ENCODE results near the gene BDH1. TPM values are rescaled to one million over a fixed set of nuclear protein-coding genes. Genes with fewer than 3 reads are reported as not detected.
"Not testable (repeated sequence)": the region's sequence is repeated elsewhere in the genome, so short reads cannot be mapped to it uniquely, and the experiment has no call there.

BDH1 gene
- polyA plus RNA-seq, 1 donor from 2014 or later: 19.0 TPM

DNA sequence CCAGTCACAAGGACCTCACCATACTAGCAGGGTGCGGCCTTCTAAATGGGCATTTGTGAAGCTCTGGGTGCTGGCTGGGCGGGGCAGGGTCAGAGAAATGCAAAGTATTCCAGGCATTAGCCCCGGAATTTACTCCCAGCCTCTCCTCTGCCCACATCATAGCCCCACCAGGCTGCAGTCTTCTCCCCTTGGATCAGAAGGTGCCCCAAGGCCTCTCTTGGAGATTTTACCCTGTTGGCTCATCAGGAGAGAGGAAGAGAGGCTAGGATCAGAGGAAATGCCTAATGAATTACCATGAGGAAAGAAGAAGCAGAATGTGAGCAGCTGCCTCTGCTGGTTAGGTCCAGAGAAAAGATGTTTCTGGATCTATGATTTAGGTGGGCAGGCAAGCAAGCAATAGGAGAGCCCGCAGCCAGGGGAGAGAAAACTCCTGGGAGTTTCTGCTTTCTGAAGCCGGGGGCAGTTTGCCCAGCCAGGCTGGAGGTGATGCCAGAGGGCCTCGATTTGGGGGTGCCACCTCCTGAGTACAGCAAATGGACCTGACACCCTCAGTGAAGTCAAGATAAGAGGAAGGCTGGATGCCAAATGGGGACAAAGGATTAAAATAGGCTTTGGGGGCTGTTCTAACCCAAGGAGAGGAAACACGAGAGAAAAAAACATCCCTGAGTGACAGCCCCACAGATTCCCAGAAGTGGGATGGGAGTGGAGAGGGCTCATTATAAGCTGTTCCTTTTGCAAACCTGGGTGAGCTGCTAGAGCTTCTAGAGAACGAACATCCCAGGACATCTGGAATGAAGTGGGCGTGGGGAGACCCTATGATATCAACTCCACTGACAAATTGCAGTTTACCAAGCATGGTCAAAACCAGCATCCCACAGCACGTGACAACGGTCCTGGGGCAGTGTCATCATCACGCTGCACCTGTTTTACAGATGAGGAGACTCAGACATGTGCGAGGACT, 65.4 kb downstream of the BDH1 start:
- Mint-ChIP-seq H3K9me3 (no peaks in the 10 kb centered on the region), H3K27ac (no peak overlapping the region), H3K27me3 (peaks cover 9% of the 10 kb centered on the region), H3K36me3 (no peaks in the 10 kb centered on the region), H3K4me3 (peak overlapping the region in 1 of 4 donors; percentile 44), H3K4me1 (peaks cover 0 to 2% (median 1%) of the 10 kb centered on the region in 3 donors)

DNA sequence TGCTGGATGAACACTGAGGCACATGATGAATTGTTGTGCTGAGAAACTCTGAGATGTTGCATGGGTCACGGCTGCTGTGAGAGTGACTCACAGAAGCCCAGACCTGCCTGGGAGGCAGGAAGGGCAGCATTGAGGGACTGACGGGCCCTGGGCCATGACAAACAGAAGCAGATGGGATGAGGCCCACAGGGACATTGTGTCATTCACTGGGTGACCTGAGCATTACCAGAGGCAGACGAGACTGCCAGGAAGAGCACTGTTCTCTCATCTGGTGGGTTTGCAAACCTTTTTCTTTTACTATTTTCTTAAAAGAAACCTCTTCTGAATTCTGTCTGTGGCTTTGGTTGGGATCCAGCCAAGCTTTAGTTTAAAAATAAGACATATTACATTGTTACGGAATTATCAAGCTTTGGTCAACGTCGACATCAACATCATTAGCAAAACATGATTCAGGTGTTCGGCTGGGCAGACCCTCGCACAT, 67.8 kb downstream of the BDH1 start:
- H3K27me3 Mint-ChIP-seq: peaks cover 1% of the 10 kb centered on the region

DNA sequence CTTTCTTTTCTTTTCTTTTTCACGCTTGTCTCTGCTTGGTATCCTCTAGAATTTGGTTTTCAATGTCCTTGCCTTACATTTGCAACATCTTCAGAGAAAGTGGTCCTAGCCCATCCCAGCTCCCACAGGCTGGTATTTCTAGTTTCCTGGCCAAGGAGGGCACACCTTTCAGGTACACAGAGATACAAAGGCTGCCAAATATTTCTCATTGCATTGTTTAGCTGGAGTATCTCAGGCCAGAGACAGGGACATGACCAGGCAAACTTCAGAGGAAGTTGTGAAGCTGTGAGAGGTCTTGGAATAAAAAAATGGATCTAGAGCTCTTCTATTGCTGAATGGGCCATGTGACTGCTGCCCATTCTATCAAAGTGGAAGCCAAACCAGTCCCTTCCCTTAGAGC, 68.9 kb downstream of the BDH1 start:
- H3K4me1 Mint-ChIP-seq: no peaks in the 10 kb centered on the region
- H3K27me3 Mint-ChIP-seq: peaks cover 1% of the 10 kb centered on the region

More for the DNA sequence above, 67.8 kb downstream of the BDH1 start:
- Mint-ChIP-seq H3K4me1 (no peaks in the 10 kb centered on the region), H3K4me3 (no peak overlapping the region), H3K36me3 (no peaks in the 10 kb centered on the region), H3K27ac (no peak overlapping the region), H3K9me3 (no peaks in the 10 kb centered on the region)

DNA sequence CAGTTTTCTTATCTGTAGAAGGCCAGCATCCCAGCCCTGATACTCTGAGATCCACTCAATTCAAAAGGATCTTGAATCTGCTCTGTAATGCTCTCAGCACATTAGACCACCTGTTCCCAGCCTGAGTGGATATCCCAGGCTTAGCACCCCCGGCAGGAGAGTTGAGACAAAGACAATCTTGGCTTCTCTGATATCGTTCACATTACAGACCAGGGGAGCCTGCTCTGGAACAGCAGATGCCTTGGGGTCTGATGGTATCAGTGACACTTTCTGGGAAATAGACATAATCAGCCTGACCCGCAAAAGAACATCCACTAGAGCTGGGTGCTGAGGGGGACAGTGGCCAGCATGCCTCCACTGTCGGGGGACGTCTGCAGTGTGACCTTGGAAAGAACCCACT, 70.6 kb downstream of the BDH1 start:
- Mint-ChIP-seq H3K27ac (peak overlapping the region in 1 of 3 donors; percentile 59), H3K4me1 (peaks cover 0 to 2% (median 0%) of the 10 kb centered on the region in 3 donors), H3K36me3 (no peaks in the 10 kb centered on the region), H3K4me3 (no peak overlapping the region), H3K27me3 (no peaks in the 10 kb centered on the region), H3K9me3 (peaks cover 0 to 3% (median 0%) of the 10 kb centered on the region in 3 donors)

More for the DNA sequence above, 68.9 kb downstream of the BDH1 start:
- Mint-ChIP-seq H3K27ac (no peak overlapping the region), H3K4me3 (no peak overlapping the region), H3K36me3 (no peaks in the 10 kb centered on the region), H3K9me3 (no peaks in the 10 kb centered on the region)

DNA sequence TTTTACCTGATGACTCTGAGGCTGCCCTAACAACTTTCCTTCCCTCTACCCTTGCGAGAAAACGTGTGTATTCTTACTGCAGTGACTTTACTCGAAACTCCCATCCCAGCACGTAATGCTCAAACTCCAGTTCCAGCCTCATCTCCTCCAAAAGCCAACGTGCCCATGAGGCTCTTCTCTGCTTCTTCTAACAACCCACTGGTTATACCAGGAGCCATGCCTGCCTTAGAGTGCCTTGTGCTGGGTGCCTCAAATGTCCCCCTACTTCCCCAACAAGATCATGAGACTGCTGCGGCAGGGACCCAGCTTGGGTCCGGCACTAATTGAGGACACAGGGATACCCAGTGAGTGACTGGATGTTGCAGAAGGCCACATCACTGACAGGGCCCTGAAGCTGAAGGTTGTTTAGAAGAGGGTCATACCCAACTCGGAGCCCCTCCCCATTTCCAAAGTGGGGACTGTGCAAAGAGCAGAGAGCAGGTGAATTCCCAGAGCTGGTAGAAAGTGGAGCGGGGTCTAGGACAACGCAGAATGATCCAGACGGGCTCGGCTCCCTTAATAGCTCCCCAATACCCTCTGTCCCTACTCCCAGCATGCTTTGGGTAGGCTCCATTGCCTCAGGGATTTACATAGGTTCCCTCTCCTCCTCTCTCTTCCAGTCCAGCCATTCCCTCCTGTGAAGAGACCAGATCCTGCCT, 71.4 kb downstream of the BDH1 start:
- Mint-ChIP-seq H3K4me3 (no peak overlapping the region), H3K27me3 (no peaks in the 10 kb centered on the region), H3K36me3 (no peaks in the 10 kb centered on the region), H3K27ac (no peak overlapping the region), H3K4me1 (peaks cover 0 to 2% (median 0%) of the 10 kb centered on the region in 3 donors), H3K9me3 (peaks cover 0 to 3% (median 0%) of the 10 kb centered on the region in 3 donors)

DNA sequence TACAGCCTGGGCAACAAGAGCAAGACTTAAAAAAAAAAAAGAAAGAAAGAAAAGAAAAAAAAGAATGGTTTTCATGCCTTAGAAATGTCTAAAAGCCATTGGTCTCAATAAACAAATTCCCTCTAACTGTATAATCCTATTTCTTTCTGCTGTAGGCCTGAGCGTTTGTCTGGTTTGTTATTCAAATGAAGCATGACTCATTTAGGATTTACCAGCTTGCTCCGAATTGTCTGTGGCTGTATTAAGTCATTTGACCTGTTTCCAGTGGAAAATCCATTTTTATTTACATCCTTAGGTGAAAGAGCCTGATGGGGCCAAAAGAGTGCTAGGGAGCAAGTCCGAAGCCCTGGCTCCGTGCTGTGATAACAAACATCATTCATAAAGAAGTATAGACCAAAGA, 73.8 kb downstream of the BDH1 start:
- H3K4me3 Mint-ChIP-seq: no peak overlapping the region
- peaks cover 0 to 2% (median 0%) of the 10 kb centered on the region in 3 donors for H3K4me1 Mint-ChIP-seq
- no peaks in the 10 kb centered on the region for H3K27me3 Mint-ChIP-seq
- H3K36me3 Mint-ChIP-seq: no peaks in the 10 kb centered on the region
- H3K9me3 Mint-ChIP-seq: peaks cover 0 to 3% (median 0%) of the 10 kb centered on the region in 3 donors
- H3K27ac Mint-ChIP-seq: no peak overlapping the region

DNA sequence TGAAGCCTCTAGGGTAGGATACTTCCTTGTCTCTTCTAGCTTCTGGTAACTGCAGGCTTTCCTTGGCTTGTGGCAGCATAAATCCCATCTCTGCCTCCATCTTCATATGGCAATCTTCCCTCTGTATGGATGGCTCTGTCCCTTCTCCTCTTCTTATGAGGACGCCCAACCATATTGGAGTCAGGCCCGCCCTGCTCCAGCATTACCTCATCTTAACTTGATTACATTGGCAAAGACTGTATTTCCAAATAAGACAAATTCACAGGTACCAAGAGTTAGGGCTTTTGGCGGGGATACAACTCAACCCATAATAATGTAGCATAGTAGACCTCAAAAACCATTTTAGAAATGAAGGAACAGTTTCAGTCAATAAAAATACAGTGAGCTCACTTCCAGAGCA, 75.4 kb downstream of the BDH1 start:
- Mint-ChIP-seq H3K9me3 (peaks cover 0 to 3% (median 0%) of the 10 kb centered on the region in 3 donors), H3K4me3 (no peak overlapping the region), H3K27ac (no peak overlapping the region), H3K27me3 (peaks cover 2% of the 10 kb centered on the region), H3K4me1 (peaks cover 0 to 2% (median 0%) of the 10 kb centered on the region in 3 donors), H3K36me3 (no peaks in the 10 kb centered on the region)

DNA sequence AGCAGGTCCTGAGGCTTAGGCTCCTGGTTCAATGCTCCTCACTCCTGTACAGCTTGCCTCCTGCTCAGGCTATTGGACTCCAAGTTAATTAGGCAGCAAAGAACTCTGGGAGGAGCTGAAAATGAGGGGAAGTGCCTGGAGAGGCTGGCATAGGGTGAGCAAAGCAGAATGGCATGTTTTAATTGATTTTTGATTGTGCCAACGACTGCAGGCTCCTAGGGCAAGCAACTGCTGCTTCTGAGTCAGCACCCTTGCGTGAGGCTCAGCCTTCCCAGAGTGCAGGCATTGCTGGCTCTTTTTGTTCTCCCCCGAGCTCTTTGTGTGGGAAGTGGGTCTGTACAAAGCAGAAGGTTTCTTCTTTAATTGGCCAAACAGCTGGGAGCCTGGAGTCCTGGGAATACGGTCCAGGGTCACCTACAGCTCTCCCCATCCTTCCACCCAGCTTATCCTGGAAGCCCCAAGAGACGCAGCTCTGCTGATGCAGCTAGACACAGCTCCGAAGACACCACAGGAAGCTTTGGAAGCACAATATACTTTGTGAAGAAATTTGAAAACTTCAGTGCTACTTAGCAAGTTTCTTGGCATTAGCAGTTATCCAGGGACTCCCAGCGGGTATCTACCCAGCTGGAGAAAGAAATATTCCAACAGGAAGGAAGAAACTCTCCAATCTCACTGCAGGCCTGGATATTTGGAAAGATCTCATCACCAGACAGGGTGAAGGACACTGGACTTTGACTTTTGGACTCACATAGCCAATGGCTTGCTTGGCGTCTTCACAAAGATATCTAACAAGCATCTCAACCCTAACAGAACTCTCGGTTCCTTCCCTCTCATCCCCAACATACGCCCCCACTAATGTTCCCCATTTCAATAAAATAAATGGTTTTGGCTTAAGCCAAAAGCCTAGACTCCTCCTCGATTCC, 76.8 kb downstream of the BDH1 start:
- Mint-ChIP-seq H3K27me3 (peaks cover 9% of the 10 kb centered on the region), H3K36me3 (peaks cover 1% of the 10 kb centered on the region), H3K4me1 (peaks cover 0 to 2% (median 0%) of the 10 kb centered on the region in 3 donors), H3K27ac (no peak overlapping the region), H3K4me3 (no peak overlapping the region), H3K9me3 (peaks cover 0 to 3% (median 0%) of the 10 kb centered on the region in 3 donors)

DNA sequence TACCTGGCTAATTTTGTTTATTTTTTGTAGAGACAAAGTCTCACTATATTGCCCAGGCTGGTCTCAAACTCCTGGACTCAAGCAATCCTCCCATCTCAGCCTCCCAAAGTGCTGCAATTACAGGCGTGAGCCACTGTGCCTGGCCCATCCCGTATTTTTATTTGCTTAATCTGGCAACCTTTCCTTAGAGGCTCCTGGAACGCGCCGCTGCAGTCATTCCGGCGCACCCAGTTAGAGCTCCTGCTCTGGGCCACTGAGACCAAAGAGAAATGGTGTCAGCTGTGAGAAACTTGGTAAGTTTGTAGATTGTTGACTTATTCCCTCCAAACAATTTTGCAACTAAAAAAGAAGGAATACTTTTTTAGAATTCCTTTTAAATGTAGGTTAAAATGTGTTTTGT, 78.0 kb downstream of the BDH1 start:
- not testable (repeated sequence) for H3K27ac Mint-ChIP-seq, H3K36me3 Mint-ChIP-seq, H3K9me3 Mint-ChIP-seq, H3K4me1 Mint-ChIP-seq, H3K4me3 Mint-ChIP-seq
- peaks cover 11% of the 10 kb centered on the region for H3K27me3 Mint-ChIP-seq

DNA sequence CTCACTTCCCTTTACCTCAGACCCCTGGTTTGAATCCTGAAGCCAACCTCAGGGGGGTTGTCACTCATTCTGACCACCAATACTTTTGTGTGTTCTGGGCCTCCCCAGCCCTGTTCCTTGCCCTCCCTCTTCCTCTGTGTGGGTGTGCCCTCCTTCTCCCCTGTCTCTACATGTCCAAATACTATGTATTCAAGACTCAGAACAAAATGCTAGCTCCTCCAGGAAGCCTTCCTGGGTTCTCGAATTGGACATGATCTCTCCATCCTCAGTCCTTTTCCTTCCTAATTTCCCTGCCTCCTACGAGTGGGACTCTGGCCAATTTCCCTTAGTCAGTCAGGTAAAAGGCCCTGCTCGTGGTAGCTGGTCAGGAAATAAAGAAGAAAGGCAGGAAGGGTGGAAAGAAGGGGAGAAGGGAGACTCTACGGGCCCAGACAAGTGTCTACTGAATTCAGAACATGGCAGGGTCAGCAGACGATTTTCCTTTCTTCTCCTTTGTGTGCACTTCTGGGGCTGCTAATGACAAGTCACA, 79.7 kb downstream of the BDH1 start:
- no peak overlapping the region for H3K27ac Mint-ChIP-seq
- peaks cover 0 to 1% (median 0%) of the 10 kb centered on the region in 3 donors for H3K9me3 Mint-ChIP-seq
- H3K4me3 Mint-ChIP-seq: no peak overlapping the region
- peaks cover 14% of the 10 kb centered on the region for H3K27me3 Mint-ChIP-seq
- peaks cover 0 to under 1% (median 0%) of the 10 kb centered on the region in 3 donors for H3K4me1 Mint-ChIP-seq
- H3K36me3 Mint-ChIP-seq: peaks cover 1% of the 10 kb centered on the region

DNA sequence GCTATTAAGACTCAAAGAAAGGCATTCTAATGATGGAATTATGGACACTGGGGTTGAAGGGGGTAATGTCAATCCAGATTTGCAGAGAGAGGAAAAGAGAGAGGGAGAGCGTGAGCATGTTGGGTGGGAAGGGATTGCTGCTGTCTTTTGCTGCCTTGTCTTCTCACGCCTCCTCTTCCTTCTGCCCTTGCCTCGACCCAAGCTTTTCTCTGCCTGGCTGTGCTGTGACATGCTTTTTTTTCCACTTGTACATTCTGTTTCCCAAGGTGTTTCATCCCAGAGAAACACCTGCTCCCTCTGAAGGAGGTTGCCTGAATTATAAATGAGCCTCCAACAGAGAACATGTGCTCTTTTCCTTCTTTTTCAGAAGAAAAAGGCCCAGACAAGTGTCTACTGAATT, 80.3 kb downstream of the BDH1 start:
- peaks cover 1% of the 10 kb centered on the region for H3K36me3 Mint-ChIP-seq
- no peaks in the 10 kb centered on the region for H3K9me3 Mint-ChIP-seq
- H3K4me3 Mint-ChIP-seq: no peak overlapping the region
- H3K27me3 Mint-ChIP-seq: peaks cover 14% of the 10 kb centered on the region
- H3K27ac Mint-ChIP-seq: no peak overlapping the region
- no peaks in the 10 kb centered on the region for H3K4me1 Mint-ChIP-seq

DNA sequence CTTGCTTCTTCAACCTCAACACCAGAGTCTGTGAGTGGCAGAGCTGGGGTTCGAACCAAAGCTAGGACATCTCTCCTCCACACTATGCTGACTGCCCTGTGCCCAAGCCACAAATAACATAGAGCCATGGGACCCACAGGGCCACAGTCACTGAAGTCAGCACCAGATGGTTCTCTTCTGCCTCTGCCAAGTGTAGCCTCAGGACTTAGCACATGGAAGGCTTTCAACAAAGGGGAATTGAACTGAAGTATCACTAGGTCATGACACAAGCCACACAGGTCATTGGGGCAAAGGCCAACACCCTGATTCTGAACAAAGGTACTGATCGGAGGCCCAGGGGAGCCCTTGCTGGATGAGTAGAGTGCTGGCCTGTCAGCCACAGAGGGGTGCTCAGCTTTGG, 83.6 kb downstream of the BDH1 start:
- Mint-ChIP-seq H3K27me3 (peaks cover 24% of the 10 kb centered on the region), H3K27ac (no peak overlapping the region), H3K36me3 (peaks cover 1% of the 10 kb centered on the region), H3K4me1 (no peaks in the 10 kb centered on the region), H3K4me3 (no peak overlapping the region), H3K9me3 (no peaks in the 10 kb centered on the region)

DNA sequence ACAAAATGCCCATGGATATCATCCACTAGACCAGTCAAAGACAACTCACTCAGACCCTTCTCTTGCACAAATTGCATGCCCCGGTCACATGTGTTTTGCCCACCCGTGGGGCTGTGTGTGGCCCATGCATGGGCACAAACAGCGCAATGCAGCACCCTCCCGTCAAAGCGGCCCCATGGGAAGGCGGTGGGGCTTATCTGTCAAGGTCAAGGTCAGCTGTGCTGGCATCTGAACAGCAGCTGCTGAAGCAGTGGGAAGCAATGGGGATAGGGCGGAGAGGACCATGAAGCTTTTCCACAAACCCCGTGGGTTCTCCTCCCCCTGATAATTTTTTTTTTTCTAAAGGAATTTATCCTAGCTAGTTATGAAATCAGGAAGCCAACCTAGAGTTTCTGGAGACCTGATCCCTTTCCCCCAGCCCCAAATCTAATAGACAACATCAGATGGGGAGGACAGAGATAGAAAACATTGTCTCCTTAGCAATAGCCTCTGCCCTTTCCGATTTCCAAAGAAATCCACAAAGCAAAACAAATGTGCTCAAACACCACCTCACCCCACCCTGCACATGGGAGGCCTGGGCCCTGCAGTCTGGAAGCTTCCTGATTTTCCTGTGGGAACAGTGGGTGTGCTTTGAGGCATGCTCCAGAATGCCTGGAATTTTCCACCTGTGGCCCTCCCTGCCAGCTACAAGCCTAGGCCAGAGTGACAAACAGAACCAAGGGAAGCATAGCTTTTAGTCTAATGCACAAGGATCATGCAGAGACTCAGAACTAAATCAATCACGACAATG, 84.4 kb downstream of the BDH1 start:
- H3K9me3 Mint-ChIP-seq: no peaks in the 10 kb centered on the region
- peaks cover 23% of the 10 kb centered on the region for H3K27me3 Mint-ChIP-seq
- H3K4me1 Mint-ChIP-seq: no peaks in the 10 kb centered on the region
- H3K36me3 Mint-ChIP-seq: peaks cover 1% of the 10 kb centered on the region
- no peak overlapping the region for H3K27ac Mint-ChIP-seq
- H3K4me3 Mint-ChIP-seq: no peak overlapping the region
